Astrocyte of the spinal cord (primary cell): ENCODE results near the gene TMEM234.

Experiments
- DNase-seq: peaks from one replicate; pipeline ENCODE4 v3.0.0; 2011; ENCODE audit warnings: low read depth, low spot score
- H3K4me3 ChIP-seq: 2 replicates; pipeline ENCODE4 v1.5.1; 2011; ENCODE audit warnings: low read depth, mild to moderate bottlenecking, low read length, moderate library complexity
- CTCF ChIP-seq: IDR thresholded peaks from 2 replicates; pipeline ENCODE4 v1.5.1; 2012; ENCODE audit warnings: low read depth, mild to moderate bottlenecking, low read length, inconsistent platforms
- in situ Hi-C: cut with HindIII; loops from 2 replicates; pipeline ENCODE4 v1.10.0; 2017; ENCODE audit warnings: low sequenced_read_pairs

Gene TMEM234

DNA sequence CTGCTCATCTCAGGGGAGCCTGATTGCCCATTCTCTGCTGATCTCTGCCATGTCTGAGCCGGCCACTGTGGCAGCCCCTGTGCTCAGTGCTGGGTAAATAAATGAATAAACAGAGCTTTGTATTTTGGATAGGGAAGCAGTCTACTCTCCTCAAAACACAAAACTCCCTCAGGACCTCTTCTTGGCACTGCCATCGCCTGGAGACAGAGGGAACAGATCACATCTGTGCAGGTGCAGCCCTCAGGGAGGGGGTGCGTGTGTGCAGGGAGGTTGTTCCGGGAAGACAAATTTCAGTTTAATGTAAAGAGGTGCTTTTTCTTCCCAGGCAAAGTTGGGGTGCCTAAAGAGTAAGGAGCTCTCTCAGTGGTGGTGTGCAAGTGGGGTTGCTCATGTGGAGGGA is 17.2 kb upstream of the TMEM234 start:
- no peak for DNase-seq
- in situ Hi-C loops = no loop called here
- H3K4me3 ChIP-seq = no peak overlapping the region
- TF ChIP-seq CTCF = no peak

GRCh38 chr1:32234792-32235191 is 12.6 kb upstream of the TMEM234 start:
- H3K4me3 ChIP-seq = no peak overlapping the region
- in situ Hi-C loops = no loop called here
- no peak for DNase-seq
- no peak for TF ChIP-seq CTCF

GRCh38 chr1:32232558-32233304 is 10.6 kb upstream of the TMEM234 start:
- no peak for DNase-seq
- no peak for TF ChIP-seq CTCF
- in situ Hi-C loops = no loop called here
- no peak overlapping the region for H3K4me3 ChIP-seq

DNA sequence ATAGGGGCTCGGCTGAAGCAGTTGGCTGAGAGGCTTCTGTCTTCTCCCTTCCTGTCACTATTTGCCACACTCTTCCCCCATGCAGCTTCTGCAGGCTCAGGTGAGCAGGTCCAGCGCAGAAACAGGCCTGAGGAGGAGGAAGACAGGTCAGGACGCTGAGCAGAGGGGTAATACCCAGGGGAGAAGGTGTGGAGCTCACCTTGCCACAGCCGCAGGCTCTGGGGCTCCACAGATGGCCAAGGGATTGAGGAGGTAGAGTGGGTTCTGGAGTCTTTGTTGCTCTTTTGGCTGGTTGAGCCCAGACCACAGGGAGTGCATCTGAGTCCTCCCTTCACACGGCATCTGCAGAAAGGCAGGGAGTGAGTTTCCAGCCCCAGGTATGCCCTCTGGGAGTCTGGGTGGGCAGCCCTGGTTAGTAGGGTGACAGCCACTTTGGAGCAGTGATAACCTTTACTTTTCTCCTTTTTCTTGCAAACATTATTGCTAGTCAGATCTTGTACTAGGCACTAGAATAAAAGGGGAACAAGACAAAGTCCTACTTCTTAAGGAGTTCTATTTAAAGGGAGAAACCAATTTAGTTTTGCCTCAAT is 9.8 kb upstream of the TMEM234 start:
- in situ Hi-C loops = no loop called here
- no peak for DNase-seq
- no peak for TF ChIP-seq CTCF
- H3K4me3 ChIP-seq = no peak overlapping the region

DNA sequence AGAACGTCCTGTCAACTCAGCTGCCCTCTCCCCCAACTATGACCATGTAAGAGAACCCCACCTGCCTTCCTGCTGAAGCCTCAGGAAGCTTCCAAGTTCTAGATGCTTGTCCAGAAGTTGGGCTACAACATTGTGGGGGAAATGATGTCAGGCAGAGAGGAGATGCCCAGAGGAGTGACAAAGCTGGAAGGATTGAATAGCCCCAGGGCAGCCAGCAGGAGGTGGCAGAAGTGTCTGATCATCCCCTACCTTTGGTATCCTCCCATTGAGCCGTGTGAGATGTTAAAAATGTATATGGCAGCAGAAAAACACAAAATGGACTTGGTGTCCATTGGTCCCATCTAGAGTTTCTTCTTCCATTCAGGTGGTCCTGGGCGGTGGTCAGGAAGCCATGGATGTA is 6.6 kb upstream of the TMEM234 start:
- H3K4me3 ChIP-seq = no peak overlapping the region
- in situ Hi-C loops = no loop called here
- no peak for DNase-seq
- no peak for TF ChIP-seq CTCF

GRCh38 chr1:32224285-32224684 is 2.1 kb upstream of the TMEM234 start:
- TF ChIP-seq CTCF = no peak
- no peak for DNase-seq
- in situ Hi-C loops = no loop called here
- H3K4me3 ChIP-seq = no peak overlapping the region
